ENCODE data around the gene KAT8. TPM values are rescaled to one million over a fixed set of nuclear protein-coding genes. Genes with fewer than 3 reads are reported as not detected.
"Not testable (repeated sequence)": the region's sequence is repeated elsewhere in the genome, so short reads cannot be mapped to it uniquely, and the experiment has no call there.

Gene KAT8
- total RNA-seq, 1 experiment from 2014 or later = 44.9 TPM

DNA sequence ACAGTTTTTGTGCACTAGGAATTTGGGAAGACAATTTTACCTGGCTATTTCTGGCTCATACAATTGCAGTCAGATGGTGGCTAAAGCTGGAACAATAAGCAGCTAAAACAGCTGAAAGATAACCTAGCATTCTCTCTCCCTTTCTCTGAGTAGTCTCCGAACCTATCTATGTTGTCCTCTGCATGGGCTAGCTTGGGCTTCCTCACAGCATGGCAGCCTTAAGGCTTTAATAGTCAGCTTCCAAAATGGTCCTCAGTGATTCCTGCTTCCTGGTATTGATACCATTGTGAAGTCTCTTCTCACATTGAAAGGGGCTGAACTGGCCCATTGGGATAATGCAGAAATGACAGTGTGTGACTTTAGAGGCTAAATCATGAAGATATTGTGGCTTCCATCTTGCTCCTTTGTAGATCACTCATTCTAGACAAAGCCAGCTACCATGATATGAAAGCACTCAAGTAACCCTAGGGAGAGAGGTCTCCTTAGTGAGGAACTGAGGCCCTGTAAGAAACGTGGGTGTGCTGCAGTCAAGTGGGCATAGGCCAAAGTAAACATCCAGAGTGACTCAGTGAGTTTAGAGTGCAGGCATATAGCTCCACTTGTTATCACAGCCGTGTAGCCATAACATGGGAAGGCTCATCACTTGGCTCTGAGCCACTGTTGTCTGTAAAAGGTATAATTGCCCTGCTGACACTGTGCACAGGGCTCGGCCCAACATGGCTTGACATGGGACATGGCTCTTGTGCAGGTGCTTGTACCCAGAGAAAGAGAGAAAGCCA, 17.4 kb upstream of the KAT8 start:
- CTCF ChIA-PET = interaction anchor here (1.5 kb wide), 1 partner anchor 42 kb away, joined by 3 read pairs; no protein-coding TSS in a partner anchor
- BruUV-seq (replicated peaks) = no TSS peak
- intact Hi-C loops (cut with micrococcal nuclease) = loop anchor here (10.0 kb wide), 1 partner anchor 145 kb away; the partner anchor contains the start of gene SETD1A

GRCh38 chr16:31100876-31101641, 16.4 kb upstream of the KAT8 start:
- H4K20me1 ChIP-seq (ENCODE audit: insufficient read depth); H3K9me2 ChIP-seq (ENCODE audit: insufficient read depth); BruUV-seq (replicated peaks); DNase-seq (ENCODE audit: low read depth, low spot score); H3K79me2 ChIP-seq (ENCODE audit: insufficient read depth, low read length); H3K4me3 ChIP-seq (replicated peaks in 1 of 2; ENCODE audit: low read depth in 1 of 2, low read length in 2 of 2); ATAC-seq; H2AFZ ChIP-seq (ENCODE audit: low read depth, low read length, poor library complexity, severe bottlenecking); H3K27me3 ChIP-seq (ENCODE audit: insufficient read depth, low read length); H3K9ac ChIP-seq (ENCODE audit: low read length); H3K9me3 ChIP-seq (ENCODE audit: control insufficient read depth in 1 of 2, insufficient read depth in 1 of 2, low read depth in 1 of 2, low read length in 2 of 2); H3K36me3 ChIP-seq (ENCODE audit: control insufficient read depth in 1 of 2, insufficient read depth in 2 of 2, low read length in 2 of 2); intact Hi-C loops (cut with micrococcal nuclease); H3K27ac ChIP-seq (ENCODE audit: low read depth, low read length): not testable (repeated sequence)
- ChIA-PET CTCF (interaction anchor here (1.5 to 2.2 kb wide), 2 partner anchors 41 to 116 kb away, joined by 3 to 7 read pairs; partner anchors contain the start of gene HSD3B7), POLR2A (interaction anchor here (0.6 to 3.5 kb wide), 3 partner anchors 16 to 70 kb away, joined by 4 to 14 read pairs (median 5); partner anchors contain the start of genes KAT8, ZNF646 and ZNF668), RAD21 (ENCODE audit: low non-redundant PET in 1 of 2, low total read pairs in 2 of 2, uncharacterized antibody in 2 of 2, unreplicated experiment in 2 of 2) (interaction anchor here in 1 of 2 experiments (0.6 to 0.7 kb wide), 2 partner anchors 10 to 244 kb away, joined by 3 to 4 read pairs; no protein-coding TSS in a partner anchor)
- Histone ChIP-seq H3K4me2 (ENCODE audit: low read length) (peak overlapping the region; percentile 17; the same call in 1 of the 2 replicates), H3K4me1 (ENCODE audit: control insufficient read depth in 1 of 2, insufficient read depth in 2 of 2, low read length in 2 of 2) (peaks cover 11 to 18% of the 10 kb centered on the region in 2 experiments; a peak in 3 of 4 replicates)

More for the DNA sequence above, 17.4 kb upstream of the KAT8 start:
- ChIA-PET RAD21 (ENCODE audit: low non-redundant PET in 1 of 2, low total read pairs in 2 of 2, uncharacterized antibody in 2 of 2, unreplicated experiment in 2 of 2) (no interaction called here), POLR2A (interaction anchor here (0.7 to 3.5 kb wide), 3 partner anchors 17 to 408 kb away, joined by 3 to 14 read pairs (median 4); partner anchors contain the start of genes KAT8, RUSF1, ZNF646 and ZNF668)
- Histone ChIP-seq H3K4me2 (ENCODE audit: low read length) (no peak overlapping the region), H3K79me2 (ENCODE audit: insufficient read depth, low read length) (no peaks in the 10 kb centered on the region), H3K9ac (ENCODE audit: low read length) (no peak overlapping the region), H3K27me3 (ENCODE audit: insufficient read depth, low read length) (no peaks in the 10 kb centered on the region), H3K36me3 (ENCODE audit: control insufficient read depth in 1 of 2, insufficient read depth in 2 of 2, low read length in 2 of 2) (no peaks in the 10 kb centered on the region), H3K4me1 (ENCODE audit: control insufficient read depth in 1 of 2, insufficient read depth in 2 of 2, low read length in 2 of 2) (peaks cover 15 to 23% of the 10 kb centered on the region in 2 experiments), H3K27ac (ENCODE audit: low read depth, low read length) (no peak overlapping the region), H2AFZ (ENCODE audit: low read depth, low read length, poor library complexity, severe bottlenecking) (no peak overlapping the region), H3K9me2 (ENCODE audit: insufficient read depth) (no peaks in the 10 kb centered on the region), H4K20me1 (ENCODE audit: insufficient read depth) (no peaks in the 10 kb centered on the region), H3K4me3 (replicated peaks in 1 of 2; ENCODE audit: low read depth in 1 of 2, low read length in 2 of 2) (no peak overlapping the region), H3K9me3 (ENCODE audit: control insufficient read depth in 1 of 2, insufficient read depth in 1 of 2, low read depth in 1 of 2, low read length in 2 of 2) (no peaks in the 10 kb centered on the region)
- DNase-seq (ENCODE audit: low read depth, low spot score) = no peak
- TF ChIP-seq YY1 (IDR thresholded peaks at IDR 0.05; ENCODE audit: extremely low read depth, insufficient replicate concordance, low read depth, low read length) = peak; percentile 59
- 0 out of 2 replicates have a peak, but pooled peaks have one; percentile 24 for TF ChIP-seq CBX3 (IDR thresholded peaks at IDR 0.05; ENCODE audit: low read depth)
- TF ChIP-seq POLR2AphosphoS5 (IDR thresholded peaks at IDR 0.05; ENCODE audit: low read depth, low read length) = no peak
- ATAC-seq = no peak
